Activated naive CD8-positive, alpha-beta T cell (primary cell): ENCODE measurements around the gene NCKAP5L.

ENCODE experiments used
- H3K27ac Mint-ChIP-seq: one replicate; pipeline ENCODE4 v1.8.0; 2021; ENCODE audit warnings: mixed read lengths
- H3K27me3 Mint-ChIP-seq: one replicate; pipeline ENCODE4 v1.8.0; 2021; ENCODE audit warnings: mixed read lengths
- H3K36me3 Mint-ChIP-seq: one replicate; pipeline ENCODE4 v1.8.0; 2021; ENCODE audit warnings: mixed read lengths
- H3K4me1 Mint-ChIP-seq: one replicate; pipeline ENCODE4 v1.8.0; 2021; ENCODE audit warnings: low read depth, mixed read lengths
- H3K4me3 Mint-ChIP-seq: one replicate; pipeline ENCODE4 v1.8.0; 2021; ENCODE audit warnings: mild to moderate bottlenecking, mixed read lengths
- H3K9me3 Mint-ChIP-seq: one replicate; pipeline ENCODE4 v1.8.0; 2021; ENCODE audit warnings: low read depth, mixed read lengths

Gene NCKAP5L

DNA sequence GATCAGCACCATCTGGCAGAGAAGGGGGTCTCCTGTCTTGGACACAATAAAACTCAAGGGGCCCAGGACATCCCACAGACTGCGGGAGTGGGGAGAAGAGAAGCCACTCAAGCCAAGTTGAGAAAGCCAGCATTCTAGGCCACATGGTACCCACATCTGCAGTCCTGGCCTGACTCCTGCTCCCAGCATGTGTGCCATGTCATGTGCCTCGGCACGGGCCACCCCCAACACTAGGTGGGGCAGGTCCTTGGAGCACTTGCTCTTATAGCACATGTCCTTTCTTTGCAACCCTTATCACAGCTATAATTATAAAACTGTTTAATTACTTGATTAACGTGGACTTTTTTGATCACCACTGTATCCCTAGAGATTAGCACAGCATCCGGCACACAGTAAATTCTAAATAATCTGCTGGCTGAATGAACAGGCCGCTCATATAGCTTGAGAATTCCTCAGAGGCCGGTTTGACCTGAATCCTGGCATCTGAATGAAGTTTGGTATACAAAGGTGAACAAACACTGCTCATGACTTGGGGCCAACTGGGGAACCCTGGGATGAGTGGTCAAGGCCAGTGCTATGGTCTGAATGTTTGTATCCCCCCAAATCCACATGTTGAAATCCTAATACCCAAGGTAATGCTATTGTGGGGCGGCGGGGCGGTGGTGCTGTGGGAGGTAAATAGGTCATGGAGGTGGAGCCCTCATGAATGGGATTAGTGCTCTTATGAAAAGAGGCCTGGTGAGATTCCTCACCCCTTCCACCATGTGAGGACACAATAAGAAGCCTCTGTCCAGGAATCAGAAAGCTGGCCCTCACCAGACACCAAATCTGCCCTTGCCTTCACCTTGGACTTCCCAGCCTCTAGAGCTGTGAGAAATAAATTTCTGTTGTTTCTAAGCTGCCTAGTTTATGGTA, 6.6 kb downstream of the NCKAP5L start:
- peak overlapping the region; percentile 78 for H3K27ac Mint-ChIP-seq
- H3K4me3 Mint-ChIP-seq = no peak overlapping the region
- peaks cover 2% of the 10 kb centered on the region for H3K36me3 Mint-ChIP-seq
- no peaks in the 10 kb centered on the region for H3K9me3 Mint-ChIP-seq
- no peaks in the 10 kb centered on the region for H3K27me3 Mint-ChIP-seq
- peaks cover 37% of the 10 kb centered on the region for H3K4me1 Mint-ChIP-seq

DNA sequence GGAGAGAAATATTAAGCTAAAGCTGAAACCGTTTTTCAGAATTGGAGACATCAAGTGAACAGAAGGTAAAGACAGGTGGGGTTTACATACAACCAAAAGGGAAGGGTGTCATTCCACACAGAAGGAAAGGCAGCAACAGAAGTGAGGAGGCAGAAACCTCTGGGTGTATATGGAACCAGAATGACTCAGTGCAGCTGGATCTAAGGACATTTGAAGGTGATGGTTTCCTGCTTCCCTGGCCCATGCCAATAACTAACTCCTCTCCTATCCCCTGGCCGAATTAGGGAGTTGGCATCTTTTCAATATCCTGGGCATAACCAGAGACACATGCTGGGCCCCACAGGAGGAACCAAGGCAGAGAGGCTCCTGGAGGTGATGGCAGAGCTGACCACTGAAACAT, 8.4 kb downstream of the NCKAP5L start:
- H3K27ac Mint-ChIP-seq = peak overlapping the region; percentile 28
- H3K4me1 Mint-ChIP-seq = peaks cover 27% of the 10 kb centered on the region
- no peak overlapping the region for H3K4me3 Mint-ChIP-seq
- no peaks in the 10 kb centered on the region for H3K9me3 Mint-ChIP-seq
- H3K27me3 Mint-ChIP-seq = no peaks in the 10 kb centered on the region
- peaks cover 4% of the 10 kb centered on the region for H3K36me3 Mint-ChIP-seq

DNA sequence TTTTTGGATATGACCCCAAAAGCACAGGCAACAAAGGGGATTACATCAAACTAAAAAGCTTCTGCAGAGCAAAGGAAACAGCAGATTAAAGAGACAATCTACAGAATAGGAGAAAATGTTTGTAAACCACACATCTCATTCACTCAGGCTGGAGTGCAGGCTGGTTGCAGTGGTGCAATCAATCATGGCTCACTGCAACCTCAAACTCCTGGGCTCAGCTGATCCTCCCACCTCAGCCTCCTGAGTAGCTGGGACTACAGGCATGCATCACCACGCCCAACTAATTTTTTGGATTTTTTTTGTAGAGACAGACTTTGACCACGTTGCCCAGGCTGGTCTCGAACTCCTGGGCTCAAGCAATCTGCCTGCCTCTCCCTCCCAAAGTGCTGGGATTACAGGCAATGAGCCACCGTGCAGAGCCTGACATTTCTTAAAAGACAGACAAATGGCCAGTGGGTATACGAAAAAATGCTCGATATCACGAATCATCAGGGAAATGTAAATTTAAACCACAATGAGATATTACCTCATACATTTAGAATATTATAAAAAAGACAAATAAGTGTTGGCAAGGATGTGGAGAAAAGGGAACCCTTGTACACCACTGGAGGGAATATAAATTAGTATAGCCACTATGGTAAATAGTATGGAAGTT, 9.8 kb downstream of the NCKAP5L start:
- Mint-ChIP-seq H3K27ac (no peak overlapping the region), H3K36me3 (peaks cover 4% of the 10 kb centered on the region), H3K9me3 (no peaks in the 10 kb centered on the region), H3K4me1 (peaks cover 26% of the 10 kb centered on the region), H3K27me3 (no peaks in the 10 kb centered on the region), H3K4me3 (no peak overlapping the region)

DNA sequence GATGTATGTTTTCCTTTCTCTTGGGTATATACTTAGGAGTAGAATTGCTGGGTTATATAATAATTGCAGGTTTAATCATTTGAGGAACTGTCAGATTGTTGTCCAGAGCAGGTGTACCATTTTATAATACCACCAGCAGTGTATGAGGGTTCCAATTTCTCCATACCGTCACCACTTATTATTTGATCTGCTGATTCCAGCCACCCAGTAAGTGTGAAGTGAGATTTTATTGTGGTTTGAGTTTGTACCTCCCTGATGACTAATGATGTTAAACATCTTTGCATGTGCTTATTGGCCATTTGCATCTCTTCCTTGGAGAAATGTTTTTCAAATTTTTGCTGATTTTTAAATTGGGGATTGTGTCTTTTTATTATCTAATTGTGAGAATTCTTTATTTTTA, 15.1 kb downstream of the NCKAP5L start:
- Mint-ChIP-seq H3K27me3 (no peaks in the 10 kb centered on the region), H3K27ac (no peak overlapping the region), H3K9me3 (no peaks in the 10 kb centered on the region), H3K4me3 (no peak overlapping the region), H3K4me1 (peaks cover 10% of the 10 kb centered on the region), H3K36me3 (peaks cover 5% of the 10 kb centered on the region)

DNA sequence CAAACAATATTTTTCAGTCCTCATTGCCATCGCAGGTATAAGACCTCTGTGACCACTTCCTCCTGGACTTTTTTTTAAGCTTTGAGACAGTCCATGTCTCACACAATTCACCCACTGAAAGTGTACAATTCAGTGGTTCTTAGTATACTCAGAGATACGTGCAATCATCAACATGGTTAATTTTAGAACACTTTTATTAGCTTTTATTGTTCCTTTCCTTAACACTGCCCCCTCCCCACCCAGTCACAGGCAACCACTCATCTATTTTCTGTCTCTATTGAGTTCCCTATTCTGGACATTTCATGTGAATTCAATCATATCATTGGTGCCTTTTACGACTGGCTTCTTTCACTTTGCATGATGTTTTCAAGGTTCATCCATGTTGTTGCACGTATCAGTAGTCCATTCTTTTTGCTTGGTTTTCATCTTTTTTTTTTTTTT, 16.2 kb downstream of the NCKAP5L start:
- H3K4me3 Mint-ChIP-seq = no peak overlapping the region
- peaks cover 10% of the 10 kb centered on the region for H3K4me1 Mint-ChIP-seq
- peaks cover 5% of the 10 kb centered on the region for H3K36me3 Mint-ChIP-seq
- no peaks in the 10 kb centered on the region for H3K27me3 Mint-ChIP-seq
- no peak overlapping the region for H3K27ac Mint-ChIP-seq
- no peaks in the 10 kb centered on the region for H3K9me3 Mint-ChIP-seq

DNA sequence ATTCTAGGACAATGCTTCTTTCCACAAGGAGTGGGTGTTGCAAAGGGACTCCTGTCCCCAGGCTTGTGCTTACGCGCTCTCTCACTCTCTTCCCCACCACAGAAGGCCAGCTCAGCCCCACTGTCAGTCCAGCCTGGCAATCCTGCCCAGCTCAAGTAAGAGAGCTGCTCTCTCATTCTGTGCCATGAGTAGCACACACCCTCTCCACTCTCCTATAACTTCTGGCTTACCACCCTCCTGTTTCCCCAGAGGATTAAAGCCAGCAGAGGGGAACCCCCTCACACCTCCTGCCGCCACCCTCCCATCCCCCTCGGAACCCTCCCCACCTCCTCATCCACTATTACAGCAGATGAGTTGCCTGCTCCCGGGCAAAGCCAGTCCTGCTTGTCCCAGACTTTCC, 17.1 kb downstream of the NCKAP5L start:
- H3K27me3 Mint-ChIP-seq = no peaks in the 10 kb centered on the region
- no peak overlapping the region for H3K4me3 Mint-ChIP-seq
- peaks cover 10% of the 10 kb centered on the region for H3K4me1 Mint-ChIP-seq
- no peaks in the 10 kb centered on the region for H3K9me3 Mint-ChIP-seq
- peaks cover 5% of the 10 kb centered on the region for H3K36me3 Mint-ChIP-seq
- H3K27ac Mint-ChIP-seq = no peak overlapping the region

DNA sequence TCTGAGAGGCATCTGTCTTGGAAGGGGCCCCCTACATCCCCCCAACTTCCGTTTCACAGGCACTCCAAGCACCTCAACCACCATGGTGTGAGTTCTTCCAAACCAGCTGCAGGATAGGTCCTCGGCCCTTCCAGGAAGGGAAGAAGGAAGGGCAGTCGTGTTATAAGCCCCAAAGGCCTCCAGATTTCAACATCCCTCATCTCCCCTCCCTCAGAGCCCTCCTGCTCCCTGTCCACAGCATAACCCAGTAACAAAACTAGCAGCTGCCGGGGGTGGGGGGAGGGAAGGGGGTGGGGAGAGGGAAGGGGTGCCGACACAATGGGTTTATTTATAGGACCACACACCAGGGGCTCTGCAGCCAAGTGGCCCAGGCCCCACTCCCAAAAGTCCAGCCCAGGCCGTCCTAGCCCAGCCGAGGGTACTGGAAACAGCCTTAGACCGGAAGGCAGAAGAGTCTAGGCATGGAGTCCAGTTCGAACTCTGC, 18.3 kb downstream of the NCKAP5L start:
- Mint-ChIP-seq H3K4me3 (no peak overlapping the region), H3K27ac (no peak overlapping the region)

DNA sequence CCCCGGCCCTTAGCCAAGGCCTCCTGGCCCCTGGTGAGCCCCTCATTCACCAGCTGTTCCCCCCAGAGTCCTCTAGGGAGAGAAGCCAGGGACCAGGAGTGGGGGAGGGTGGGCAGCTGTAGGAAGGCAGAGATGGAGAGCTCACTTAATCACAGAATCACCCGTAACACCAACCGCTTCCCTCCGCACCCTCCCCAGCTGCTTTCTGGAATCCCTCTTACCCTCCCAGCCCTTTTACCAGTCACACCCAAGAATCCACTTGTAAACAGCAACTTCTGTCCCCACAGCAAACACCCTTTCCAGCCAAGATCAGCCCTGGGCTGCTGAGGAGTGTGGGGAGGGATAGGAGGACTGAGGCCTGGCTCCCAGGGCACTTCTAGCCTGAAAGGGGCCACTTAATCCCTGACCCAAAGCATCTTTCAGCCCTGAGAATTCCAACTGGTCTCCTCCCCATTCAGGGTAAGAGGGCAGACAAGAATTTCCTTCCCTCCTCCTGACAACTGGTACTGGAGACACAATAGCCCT, 18.8 kb downstream of the NCKAP5L start:
- H3K36me3 Mint-ChIP-seq = peaks cover 3% of the 10 kb centered on the region
- peaks cover 10% of the 10 kb centered on the region for H3K4me1 Mint-ChIP-seq
- no peak overlapping the region for H3K27ac Mint-ChIP-seq
- no peaks in the 10 kb centered on the region for H3K27me3 Mint-ChIP-seq
- no peak overlapping the region for H3K4me3 Mint-ChIP-seq
- H3K9me3 Mint-ChIP-seq = no peaks in the 10 kb centered on the region

More for the DNA sequence above, 18.3 kb downstream of the NCKAP5L start:
- Mint-ChIP-seq H3K27me3 (no peaks in the 10 kb centered on the region), H3K4me1 (peaks cover 10% of the 10 kb centered on the region), H3K36me3 (peaks cover 3% of the 10 kb centered on the region), H3K9me3 (no peaks in the 10 kb centered on the region)

DNA sequence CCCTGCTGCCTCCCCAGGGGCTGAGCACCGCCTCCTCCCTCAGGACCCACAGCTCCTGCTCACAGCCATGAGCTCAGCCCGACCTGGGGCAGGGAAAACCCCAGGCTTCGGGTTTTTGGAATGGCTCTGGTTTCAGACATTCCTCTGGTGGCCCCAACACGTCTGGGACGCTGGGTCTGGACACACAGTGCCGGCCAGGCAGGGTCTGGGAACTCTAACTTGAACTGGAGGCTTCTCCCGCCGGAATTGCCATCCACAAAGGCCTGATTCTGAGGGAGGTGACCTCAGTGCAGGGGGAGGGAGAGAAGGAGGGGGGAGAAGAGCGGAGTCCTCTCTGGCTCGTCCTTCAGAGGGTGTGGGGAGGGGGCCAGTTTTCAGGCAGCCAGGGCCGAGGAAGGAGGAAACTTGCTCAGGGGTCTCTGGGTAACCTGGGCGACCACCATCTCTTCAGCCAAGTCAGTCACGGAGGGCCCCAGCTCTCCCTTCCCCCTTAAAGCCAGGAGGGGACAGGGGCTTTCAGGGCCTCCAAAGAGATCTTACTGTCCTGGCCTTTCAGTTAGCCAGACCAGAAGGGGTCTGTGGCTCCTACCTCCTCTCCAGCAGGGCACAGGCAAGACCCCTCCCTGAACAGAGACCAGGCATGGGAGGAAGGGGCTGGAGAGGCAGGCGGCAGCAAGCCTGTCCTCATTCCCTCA, 19.4 kb downstream of the NCKAP5L start:
- Mint-ChIP-seq H3K4me1 (peaks cover 10% of the 10 kb centered on the region), H3K27ac (no peak overlapping the region), H3K27me3 (no peaks in the 10 kb centered on the region), H3K9me3 (no peaks in the 10 kb centered on the region), H3K4me3 (no peak overlapping the region), H3K36me3 (peaks cover 3% of the 10 kb centered on the region)

DNA sequence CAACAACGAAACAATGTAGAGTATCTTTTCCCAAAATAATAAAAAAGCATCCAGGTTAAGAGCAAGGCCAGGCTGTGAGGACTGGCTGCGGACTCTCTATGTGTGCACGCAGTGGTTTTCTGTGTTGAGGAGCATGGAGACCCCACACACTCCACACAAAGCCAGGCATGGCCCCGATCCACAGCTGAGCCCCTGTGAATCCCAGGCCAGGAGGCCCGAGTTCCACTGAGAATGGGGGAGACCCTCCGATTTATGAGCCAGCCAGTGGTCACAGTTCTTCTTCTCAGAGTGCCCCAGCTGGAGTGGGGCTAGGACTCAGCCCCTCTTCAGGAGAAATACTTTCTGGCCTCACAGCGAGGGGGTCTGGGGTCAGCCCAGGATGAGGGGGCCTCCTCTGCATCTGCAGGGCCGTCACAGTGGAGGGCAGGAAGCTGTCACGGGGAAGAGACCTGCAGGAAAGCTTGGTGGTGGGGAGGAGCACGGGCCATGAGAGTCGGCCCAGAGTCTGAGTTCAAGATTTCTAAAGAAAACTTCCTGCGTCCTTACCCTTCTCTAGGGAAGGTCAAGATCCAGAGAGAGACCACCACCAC, 20.1 kb downstream of the NCKAP5L start:
- no peak overlapping the region for H3K4me3 Mint-ChIP-seq
- H3K4me1 Mint-ChIP-seq = peaks cover 8% of the 10 kb centered on the region
- H3K27me3 Mint-ChIP-seq = no peaks in the 10 kb centered on the region
- no peaks in the 10 kb centered on the region for H3K9me3 Mint-ChIP-seq
- peaks cover 1% of the 10 kb centered on the region for H3K36me3 Mint-ChIP-seq
- H3K27ac Mint-ChIP-seq = no peak overlapping the region

DNA sequence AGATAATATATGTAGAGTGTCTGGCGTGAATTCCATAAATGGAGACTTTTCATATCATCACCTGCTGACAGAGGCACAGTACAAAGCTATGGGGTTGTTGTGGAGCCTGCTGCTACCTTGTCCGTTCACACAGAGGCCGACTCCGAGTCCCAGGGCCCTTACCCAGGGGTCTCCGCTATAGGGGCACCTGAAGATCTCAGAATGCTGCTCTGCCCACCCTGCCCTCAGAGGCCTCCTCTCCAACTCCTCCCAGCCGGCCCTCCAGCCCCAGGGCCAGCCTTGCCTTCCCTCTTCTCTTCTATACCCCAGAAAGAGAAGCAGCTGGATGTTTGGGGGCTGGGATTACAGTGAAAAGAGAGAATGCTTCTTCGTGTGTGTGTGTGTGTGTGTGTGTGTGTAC, 21.3 kb downstream of the NCKAP5L start:
- Mint-ChIP-seq H3K9me3 (no peaks in the 10 kb centered on the region), H3K36me3 (no peaks in the 10 kb centered on the region), H3K27ac (no peak overlapping the region), H3K4me3 (no peak overlapping the region), H3K27me3 (no peaks in the 10 kb centered on the region), H3K4me1 (peaks cover 3% of the 10 kb centered on the region)

DNA sequence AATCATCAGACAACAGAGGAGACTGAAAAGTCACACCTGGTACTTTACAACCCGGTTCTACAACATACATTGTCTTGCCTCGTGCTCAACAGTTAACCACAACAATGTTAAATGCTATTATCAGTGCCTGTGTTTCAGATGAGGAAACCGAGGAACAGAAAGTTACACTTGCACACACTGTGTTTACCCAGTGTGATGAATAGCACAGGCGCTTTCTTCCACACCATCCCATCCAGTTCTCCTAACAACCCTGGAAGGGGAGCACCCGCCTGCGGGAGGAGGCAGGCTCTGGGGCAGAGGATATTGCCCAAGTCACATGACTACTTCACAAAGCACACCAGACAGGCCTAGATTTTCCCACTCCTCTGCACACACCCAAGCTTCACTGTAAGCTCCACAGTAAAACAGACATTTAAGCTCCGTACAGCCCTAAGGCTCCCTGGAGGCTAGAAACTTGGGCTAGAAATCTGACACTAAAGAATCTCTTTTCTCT, 21.8 kb downstream of the NCKAP5L start:
- H3K4me1 Mint-ChIP-seq = no peaks in the 10 kb centered on the region
- no peaks in the 10 kb centered on the region for H3K27me3 Mint-ChIP-seq
- H3K36me3 Mint-ChIP-seq = no peaks in the 10 kb centered on the region
- H3K9me3 Mint-ChIP-seq = no peaks in the 10 kb centered on the region
- no peak overlapping the region for H3K4me3 Mint-ChIP-seq
- H3K27ac Mint-ChIP-seq = no peak overlapping the region

DNA sequence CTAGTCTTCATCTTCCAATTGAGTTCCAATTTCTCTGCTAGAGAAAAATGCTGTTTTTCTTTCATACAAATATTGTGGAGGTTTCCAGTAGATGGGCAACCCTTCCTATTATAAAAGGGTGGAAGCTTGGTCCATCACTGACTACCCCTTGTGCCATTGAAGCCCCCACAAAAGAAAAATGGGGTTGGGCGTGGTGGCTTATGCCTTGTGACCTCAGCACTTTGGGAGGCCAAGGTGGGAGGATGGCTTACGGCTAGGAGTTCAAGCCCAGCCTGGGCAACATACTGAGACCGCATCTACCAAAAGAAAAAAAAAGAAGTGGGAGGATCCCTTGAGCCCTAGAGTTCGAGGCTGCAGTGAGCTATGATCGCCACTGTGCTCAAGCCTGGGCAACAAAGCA, 22.8 kb downstream of the NCKAP5L start:
- H3K9me3 Mint-ChIP-seq = no peaks in the 10 kb centered on the region
- H3K36me3 Mint-ChIP-seq = no peaks in the 10 kb centered on the region
- H3K4me1 Mint-ChIP-seq = no peaks in the 10 kb centered on the region
- H3K4me3 Mint-ChIP-seq = no peak overlapping the region
- no peak overlapping the region for H3K27ac Mint-ChIP-seq
- H3K27me3 Mint-ChIP-seq = no peaks in the 10 kb centered on the region

DNA sequence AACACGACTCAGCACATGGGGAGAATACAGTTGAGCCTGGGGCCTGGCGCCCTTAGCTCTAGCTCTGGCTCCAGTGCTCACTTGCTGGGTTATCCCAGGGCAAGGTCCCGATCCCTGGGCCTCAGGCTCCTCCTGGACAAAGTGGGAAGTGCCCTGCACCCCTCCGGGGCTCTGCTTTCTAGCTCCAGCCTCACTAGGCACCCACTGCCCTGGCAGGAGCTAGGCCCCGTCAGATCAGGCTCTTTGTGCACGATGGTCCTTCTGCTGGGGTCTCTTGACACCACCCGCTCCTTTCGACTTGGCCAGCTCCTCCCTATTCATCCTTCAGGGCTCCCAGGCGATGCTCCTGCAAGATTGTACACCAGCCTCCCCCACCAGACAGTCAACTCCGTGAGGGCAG, 23.4 kb downstream of the NCKAP5L start:
- no peaks in the 10 kb centered on the region for H3K27me3 Mint-ChIP-seq
- H3K27ac Mint-ChIP-seq = peak overlapping the region; percentile 58
- no peak overlapping the region for H3K4me3 Mint-ChIP-seq
- peaks cover 3% of the 10 kb centered on the region for H3K36me3 Mint-ChIP-seq
- no peaks in the 10 kb centered on the region for H3K9me3 Mint-ChIP-seq
- H3K4me1 Mint-ChIP-seq = no peaks in the 10 kb centered on the region
